ENCODE measurements around the gene ISYNA1.

Gene ISYNA1

DNA sequence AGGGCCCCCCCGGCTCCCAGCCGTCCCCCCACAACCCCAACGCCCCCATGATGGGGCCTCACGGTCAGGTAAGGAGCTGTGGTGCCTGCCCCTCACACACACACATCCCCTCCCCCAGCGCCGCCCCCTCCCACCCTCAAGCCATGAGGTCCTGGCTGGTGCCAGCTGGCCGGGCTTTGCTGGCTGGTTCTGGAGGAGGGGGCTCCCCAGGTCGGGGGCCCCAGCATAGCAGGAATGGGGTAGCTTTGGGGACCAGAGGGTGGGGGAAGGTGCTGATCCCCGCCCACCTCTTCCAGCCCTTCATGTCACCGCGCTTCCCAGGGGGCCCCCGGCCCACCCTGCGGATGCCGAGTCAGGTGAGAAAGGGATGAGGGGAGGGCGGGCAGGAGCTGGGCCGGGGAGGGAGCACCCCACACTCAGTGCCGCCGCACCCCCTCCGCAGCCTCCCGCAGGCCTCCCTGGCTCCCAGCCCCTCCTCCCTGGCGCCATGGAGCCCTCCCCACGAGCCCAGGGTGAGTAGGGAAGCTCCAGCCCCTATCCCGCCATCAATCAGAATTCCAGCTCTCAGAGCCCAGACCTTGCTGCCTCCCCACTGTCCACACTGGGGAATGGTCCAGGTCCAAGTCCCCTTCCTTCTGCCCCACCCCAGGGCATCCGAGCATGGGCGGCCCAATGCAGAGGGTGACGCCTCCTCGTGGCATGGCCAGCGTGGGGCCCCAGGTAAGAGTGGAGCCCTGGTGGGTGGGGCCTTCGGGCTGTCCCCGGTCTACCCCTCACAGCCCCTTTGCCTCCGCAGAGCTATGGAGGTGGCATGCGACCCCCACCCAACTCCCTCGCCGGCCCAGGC lies 6.4 kb downstream of the ISYNA1 start:
- no peak for DNase-seq (ENCODE audit: low read depth in 3 of 3)

DNA sequence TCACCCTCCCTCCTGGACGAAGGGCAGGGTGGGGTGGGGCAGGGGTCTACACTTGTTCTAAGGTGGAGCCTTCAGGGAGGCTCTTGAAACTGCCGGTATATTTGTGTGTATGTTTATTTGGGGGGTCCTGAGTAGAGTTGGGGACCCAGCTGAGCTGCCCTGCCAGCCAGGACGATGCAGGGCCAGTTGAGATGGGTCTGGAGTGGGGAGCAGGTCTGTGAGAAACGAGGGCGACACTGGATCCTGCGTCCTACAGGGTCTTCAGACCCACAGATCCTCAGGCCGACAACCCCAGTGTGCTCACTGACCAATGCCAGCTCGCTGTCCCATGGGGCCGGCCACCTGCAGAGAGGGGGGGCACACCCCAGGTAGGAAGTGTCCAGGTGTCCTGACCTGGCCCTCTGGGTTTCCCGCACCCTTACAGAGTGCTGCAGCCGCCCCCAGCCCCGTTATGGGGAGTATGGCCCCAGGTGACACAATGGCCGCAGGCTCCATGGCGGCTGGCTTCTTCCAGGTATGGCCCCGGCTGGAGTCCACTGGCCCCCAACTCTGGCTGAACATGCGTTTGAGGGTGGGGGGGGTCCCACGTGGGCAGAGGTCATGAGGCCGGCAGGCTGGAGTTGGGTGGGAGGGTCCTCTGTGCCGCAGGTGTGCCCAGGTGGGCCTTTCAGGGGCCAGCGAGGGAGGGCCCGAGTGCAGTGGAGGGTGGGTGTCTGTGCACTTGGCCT lies 7.4 kb downstream of the ISYNA1 start:
- DNase-seq (ENCODE audit: low read depth in 3 of 3), result no peak

DNA sequence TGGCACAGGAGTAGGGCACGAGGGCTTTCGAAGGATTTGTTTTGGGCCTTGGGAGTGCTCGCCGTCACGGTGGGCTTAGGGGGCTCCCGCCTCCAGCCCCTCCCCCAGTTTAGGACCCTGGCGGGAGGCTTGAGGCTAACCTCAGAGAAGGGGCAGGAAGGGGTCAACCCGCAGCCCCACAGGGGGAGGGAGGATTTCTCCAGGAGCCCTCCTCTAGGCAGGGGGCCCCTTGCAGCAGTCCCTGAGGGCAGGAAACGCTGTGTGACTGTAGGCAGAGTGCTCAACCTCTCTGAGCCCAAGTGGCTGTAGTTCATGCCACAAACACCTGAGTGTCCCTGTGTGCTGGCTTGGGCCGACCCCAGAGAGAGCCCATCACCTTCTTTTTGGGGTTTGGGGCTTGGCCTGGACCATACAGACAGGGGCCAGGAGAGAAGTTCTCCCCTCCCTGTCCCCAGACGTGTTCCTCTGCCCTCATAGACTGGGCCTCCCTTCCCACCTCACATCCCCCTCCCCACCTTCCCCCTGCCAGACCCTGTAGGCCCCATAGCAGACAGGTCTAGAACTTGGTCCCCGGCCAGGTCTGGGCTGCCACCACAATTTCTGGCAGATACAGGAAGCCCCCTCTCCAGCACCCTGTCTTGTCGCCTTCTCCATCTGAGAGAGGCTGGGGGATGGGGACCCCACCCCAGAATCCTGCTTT lies 8.1 kb downstream of the ISYNA1 start:
- no peak for DNase-seq (ENCODE audit: low read depth in 3 of 3)

DNA sequence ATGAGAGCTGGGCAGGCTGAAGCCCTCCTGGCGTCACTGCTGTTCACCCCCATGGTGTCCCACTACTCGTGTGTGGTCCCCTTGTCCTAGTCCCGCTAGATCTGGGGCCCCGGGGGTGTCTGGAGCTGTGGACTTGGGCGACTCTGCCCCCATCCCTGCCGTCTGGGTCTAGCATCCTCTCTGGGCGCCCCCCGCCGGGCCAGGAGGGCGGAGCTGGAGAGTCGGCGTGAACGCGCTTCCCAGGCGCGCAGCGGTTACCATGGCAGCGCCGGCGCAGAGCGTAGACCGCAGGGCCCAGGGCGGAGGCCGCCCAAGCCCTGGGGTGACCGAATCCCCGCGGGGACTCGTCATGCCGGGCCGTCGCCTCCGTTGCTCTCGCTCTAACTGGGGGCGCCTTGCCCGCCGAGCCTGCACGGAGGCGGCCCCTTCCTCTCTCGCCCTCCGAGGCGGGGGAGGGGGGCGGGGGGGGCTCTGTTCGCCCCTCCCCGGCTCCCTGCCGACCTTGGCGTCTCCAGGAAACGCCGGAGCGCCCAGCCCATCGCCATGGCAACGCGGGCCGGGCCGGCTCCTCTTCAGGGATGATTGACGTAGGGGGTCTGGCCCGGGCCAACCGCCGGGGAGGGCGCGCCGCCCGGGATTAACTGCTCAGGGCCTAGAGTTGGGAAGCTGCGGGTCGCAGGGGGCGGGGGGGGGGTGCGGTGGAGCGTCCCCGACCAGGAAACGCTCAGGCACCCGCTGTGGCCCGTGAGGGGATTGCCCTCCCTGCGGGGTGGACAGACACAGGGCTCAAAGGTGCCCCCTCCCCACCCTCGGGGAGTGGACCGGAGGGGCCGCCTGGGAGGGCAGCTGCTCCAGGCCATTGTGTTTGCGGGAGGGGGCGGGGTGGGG lies 8.9 kb downstream of the ISYNA1 start:
- DNase-seq (ENCODE audit: low read depth in 3 of 3), result peak in 2 of 3 experiments; percentile 52 to 57

DNA sequence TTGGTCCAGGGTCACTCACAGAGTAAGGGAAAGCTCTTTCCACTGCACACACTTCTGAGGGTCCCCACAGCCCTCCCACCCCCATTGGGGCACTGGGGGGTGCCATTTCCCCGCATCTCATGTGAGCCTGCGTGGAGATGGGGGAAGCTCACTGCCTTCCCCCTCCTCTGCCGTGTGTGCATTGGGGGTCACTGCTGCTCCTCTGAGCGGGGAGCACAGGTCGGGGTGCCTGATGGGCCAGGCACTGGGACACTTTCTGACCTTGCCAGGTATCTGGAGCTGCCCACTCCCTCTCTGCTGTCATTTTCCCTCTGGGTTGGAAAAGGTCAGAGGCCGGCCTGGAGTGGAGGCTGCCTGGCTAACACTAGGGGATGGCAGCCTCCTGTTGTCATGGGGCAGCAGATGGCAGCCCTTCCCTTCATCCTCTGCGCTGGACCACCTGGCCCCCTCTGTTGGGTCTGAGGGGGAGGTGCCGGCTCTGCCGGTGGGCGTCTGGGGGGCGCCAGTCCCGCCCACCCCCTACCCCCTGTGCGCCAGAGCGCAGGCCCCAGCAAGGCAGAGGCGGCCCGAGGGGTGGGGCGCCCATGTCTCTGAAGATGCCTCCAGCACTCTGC lies 9.7 kb downstream of the ISYNA1 start:
- no peak for DNase-seq (ENCODE audit: low read depth in 3 of 3)

DNA sequence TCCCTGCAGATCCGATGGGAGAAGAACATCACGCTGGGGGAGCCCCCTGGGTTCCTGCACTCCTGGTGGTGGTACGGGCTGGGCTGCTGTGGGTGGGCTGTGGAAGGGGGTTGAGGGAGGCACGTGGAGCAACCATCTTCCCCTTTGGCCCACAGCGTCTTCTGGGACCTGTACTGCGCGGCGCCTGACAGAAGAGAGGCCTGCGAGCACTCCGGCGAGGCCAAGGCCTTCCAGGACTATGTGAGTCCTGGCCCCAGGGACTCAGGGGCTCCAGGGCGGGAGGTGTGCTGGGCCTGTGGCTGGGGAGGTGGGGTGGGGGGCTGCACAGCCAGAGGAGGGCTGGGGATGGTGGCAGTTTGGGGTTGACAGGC lies 10.2 kb downstream of the ISYNA1 start:
- DNase-seq (ENCODE audit: low read depth in 3 of 3), result no peak

DNA sequence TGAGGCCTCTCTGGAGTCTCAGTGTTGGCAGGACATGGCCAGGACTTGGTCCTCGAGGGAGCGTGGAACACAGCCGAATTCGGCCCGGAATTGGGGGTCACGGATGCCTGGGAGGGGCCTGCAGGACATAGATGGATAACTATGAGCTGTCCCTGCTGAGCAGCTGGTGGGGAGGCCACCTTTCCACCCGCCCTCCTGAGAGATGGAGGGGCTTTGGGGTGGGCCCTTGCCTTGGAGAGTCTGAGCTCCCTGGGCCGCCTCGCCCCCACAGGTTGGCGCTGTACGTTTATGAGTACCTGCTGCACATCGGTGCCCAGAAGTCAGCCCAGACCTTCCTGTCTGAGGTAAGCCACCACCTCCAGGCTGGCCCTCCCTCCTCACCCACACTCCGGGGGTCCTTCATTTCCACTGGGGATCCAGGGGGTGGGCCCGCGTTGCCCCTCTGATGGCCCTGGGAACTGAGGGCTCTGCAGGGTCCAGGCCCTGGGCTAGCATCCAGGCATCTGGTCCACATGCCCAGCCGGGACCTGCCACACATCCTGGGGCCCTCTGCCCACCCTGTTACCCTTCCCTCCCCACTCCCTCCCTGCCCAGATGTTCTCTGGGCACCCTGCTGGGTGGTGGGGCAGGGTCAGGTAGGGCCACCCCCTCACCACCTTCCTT lies 10.7 kb downstream of the ISYNA1 start:
- DNase-seq (ENCODE audit: low read depth in 3 of 3), result no peak

DNA sequence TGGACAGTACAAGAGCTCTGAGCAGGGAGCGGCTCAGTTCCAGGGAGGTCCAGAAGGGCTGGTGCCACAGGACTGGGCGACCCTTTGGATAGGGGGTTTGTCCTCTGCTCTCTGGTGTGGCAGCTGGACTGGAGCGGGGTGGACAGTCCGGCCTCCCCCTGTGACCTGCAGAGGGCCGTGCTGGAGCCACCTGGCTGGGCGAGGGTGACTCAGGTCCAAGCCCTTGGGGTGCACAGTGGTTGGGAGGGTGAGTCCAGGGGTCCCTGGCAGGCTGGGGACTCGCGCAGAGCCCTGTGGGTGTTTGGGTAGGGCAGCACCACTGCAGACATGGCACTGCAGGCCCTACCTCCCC lies 11.5 kb downstream of the ISYNA1 start:
- no peak for DNase-seq (ENCODE audit: low read depth in 3 of 3)

DNA sequence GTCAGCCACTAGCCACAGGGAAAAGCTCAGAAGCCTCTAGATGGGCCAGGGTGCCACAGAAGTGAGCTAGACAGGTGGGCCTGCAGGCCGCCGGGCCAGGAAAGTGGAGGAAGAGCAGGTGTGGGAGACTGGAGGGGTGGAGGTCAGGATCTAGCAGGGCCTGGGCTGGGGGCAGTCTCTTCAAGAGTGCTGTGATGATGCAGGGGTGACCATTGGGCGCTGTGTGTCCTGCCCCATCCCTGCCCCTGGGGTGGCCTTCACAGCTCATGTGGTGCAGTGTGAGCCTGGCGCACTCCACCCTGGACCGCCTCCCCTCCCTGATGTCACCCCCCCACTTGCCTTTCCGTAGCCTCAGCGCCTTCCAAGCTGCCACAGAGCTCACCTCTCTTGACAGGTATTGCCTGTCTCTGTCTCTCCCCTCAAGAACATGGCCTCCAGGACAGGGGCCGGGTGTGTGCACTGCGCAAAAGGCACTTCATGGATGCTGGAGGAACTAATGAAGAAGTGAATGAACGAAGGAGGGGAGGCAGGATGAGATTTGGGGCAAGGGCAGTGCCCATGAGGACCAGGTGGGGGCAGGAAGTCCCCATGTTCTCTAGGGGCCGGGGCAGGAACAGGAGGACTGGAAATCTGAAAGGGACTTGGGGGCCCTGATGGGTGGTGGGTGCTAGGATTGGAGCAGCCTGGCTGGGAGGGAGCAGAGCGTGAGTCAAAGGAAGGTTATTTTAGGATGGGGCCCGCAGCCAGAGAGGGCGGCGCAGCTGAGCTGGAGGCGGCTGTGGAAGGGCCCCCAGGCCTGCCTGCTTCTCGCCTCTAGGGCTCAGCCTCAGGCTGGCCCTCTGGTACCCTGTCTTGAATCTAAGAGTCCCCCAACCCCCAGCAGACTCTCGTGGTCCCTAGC lies 12.2 kb downstream of the ISYNA1 start:
- no peak for DNase-seq (ENCODE audit: low read depth in 3 of 3)

DNA sequence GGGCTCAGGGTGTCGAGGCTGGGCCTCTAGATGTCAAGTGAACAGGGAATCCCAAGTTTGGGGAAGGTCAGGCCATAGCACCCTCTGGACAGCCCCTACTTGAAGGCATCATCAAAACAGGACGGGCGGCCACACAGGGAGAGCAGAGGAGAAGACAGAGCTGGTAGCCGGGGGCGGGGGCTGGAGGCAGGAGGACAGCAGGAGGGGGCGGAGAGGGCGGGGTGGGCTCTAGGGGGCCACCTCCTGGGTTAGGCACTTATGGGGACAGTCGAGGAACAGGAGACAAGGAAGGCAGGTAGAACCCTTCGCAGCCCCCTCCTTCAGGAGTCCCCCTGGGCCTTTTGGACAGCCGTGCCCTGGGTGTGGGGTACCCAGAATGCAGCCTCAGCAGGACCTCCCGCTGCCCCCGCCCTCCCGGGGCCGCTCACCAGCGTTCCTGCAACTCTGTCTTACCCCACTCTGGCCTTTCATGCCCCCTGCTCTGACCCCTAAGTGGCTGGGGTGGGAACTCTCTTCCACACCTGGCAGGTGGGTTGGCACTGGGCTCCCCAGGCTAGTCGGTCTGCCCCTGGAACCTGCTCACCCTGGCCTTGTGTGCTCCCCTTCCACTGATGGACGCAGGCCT lies 12.9 kb downstream of the ISYNA1 start:
- DNase-seq (ENCODE audit: low read depth in 3 of 3), result no peak

DNA sequence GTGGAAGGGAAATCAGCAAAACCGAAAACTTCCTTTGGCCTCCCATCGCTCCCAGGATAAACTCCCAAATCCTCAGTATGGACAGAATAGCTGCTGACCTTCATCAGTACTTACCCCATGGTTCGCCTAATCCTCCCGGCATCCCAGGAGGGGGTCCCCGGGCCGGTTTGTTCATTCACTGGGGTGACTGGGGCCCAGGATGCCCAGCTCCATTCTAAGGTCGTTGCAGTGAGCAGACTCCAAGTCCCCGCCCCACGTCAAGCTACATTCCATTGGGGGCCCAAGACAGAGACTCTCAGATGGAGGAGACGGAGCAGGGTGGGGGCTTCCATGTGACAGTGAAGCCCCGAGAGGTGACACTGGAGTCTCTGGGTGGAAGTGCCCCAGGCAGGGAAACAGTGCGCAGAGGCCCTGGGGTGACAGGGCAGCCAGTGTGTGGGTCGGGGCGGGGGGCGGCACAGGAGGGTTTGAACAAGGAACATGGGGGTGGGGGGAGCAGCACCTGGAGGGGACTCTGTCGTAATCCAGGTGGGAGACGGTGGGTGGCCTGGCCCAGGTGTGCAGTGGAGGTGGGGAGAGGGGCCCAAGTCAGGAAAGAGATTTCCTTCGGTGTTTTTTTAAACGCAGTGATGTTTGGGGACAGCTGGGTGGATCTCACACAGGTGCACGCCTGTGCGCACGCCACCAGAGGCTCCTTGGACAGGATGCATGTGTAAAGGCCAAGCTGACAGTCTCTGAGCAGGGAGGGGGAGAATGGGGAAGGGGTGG lies 13.6 kb downstream of the ISYNA1 start:
- no peak for DNase-seq (ENCODE audit: low read depth in 3 of 3)

DNA sequence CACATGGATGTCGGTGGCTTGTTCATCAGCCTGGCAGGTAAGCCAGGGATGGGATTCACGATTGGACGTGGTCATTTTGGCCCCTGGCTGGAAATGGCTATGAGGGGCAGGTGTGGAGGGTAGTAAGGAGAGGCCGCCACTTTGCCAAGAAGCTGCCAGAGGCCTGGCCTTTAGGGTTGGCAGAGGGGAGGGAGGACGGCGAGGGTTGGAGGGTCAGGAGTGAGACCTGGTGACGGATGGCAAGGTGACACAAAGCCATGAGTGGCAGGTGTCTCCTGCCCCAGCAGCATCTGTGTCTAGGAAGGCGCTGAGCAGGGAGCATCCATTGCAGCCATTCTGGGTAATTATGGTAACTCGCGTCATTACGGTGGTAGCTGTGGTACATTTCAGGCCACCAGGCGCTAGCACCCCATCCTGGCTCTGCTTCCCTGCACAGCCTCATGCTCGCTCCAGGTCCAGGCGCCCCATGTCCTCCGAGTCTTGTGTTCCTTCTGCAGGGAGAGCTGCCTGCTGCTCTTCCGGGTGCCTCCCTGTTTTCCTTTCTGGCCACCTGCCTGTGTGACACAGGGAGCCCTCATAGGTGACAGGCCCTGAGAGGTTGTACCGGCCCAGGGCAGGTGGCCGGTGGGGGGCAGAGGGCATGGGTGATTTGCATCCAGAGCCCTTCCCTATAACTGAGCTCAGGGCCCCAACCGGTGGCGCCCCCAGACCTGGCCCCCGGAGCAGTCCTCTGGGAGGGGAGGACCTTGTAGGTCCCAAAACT lies 14.5 kb downstream of the ISYNA1 start:
- no peak for DNase-seq (ENCODE audit: low read depth in 3 of 3)

DNA sequence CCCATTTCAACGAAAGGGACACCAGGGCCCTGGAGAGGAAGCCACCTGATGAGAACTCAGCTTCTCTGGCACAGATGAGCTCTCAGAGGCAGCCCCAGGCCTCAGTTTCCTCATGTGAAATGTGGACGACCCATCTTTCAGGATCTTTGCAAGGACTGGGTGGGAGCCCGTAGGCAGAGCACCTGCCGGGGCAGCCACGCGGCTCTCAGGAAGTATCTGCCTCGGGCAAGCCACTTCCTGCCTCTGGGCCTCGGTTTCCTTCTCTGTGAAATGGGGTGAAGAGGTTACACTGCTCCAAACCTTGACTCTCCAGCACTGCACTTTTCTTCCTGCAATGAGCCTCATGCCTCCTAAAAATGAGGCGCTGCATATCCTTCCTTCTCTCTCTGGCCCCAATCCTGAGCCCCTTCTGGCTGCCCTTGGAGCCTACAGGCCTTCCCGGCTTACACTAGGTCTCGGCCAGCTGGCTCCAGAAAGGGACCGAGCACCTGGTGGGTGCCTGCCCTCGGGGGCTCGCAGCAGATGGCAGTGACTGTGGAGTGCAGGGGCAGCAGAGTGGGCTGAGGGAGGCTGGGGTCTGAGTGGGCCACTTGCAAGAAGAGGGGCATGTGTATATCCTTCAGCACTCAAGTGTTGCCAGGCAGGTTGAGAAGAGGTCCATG lies 15.3 kb downstream of the ISYNA1 start:
- DNase-seq (ENCODE audit: low read depth in 3 of 3), result no peak

DNA sequence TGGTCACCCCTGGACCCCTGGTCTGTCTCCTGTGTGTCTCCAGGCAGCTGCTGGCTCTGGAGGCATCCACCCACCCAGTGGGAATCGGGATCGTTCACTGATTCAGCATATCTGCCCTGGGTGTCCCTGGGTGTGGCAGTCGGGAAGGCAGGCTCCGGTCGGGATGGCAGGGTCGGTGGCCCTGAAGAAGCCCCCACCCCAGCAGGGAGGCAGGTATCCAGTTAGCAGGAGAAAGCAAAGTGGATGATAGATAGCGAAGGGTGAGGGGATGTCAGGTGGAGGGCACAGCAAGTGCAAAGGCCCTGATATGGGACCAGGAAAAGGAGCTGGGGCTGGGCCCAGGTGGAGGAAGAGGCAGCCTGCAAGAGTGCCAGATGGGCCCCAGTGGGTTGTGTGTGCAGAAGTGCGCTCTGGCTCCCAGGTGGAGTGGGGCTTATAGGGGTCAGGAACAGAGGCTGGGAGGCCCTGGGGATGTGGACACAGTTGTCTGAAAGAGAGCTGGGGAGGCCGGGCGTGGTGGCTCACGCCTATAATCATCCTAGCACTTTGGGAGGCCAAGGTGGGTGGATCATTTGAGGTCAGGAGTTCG lies 16.5 kb downstream of the ISYNA1 start:
- no peak for DNase-seq (ENCODE audit: low read depth in 3 of 3)

DNA sequence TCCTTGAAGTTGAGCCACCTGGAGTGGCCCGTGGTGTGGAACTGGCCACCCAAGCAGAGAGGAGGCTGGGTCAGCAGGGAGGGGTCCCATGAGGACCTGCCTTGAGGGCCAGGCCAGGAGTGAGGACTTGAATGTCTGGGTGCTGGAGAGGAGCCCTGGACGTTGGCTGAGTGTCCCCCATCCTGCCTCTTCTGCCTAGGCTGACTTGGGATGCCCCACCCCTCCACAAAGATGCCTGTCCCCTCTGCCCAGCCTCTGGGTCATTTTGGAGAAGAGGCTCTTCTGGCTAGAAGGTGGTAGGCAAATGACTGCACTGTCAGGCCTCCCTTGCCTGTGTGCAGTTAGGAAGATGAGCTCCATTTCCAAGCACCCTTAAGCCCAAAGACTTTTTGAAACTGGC lies 17.0 kb downstream of the ISYNA1 start:
- no peak for DNase-seq (ENCODE audit: low read depth in 3 of 3)

DNA sequence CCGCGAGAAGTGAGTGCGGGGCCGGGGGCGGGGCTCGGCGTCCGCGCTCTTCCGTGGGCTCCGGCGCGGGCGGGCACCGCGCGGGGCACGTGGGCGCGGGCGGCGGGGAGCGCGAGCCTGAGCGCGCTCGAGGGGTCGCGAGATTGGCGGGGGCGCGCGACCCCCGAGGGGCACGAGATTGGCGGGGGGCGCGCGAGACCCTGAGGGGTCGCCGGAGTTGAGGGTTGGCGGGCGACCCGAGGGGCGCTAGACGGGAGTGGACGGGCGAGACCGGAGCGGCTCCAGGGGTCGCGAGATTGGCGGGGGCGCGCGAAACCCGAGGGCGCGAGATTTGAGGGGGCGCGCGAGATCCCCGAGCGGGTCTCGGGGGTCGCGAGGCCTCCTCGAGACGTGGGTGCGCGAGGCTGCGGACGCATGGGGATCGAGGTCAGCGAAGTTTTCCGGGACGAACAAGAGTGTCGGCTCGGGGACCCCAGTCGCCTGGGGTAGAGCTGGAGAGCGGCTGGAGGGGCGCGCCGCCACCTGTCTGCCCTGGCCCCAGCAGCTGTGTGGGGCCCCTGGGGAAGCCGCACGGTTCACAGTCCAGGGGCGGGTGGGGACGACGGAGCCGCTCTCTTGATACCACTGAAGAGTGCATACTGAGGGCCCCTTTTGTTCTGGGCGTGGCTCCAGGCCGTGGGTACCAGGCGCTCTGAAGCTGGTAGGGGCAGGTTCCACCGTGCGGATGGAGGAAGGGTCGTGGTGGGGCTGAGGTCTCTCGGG lies 18.1 kb downstream of the ISYNA1 start:
- DNase-seq (ENCODE audit: low read depth in 3 of 3), result no peak
